ENCODE data around the gene DLGAP4.

The DLGAP4 gene, protein sequence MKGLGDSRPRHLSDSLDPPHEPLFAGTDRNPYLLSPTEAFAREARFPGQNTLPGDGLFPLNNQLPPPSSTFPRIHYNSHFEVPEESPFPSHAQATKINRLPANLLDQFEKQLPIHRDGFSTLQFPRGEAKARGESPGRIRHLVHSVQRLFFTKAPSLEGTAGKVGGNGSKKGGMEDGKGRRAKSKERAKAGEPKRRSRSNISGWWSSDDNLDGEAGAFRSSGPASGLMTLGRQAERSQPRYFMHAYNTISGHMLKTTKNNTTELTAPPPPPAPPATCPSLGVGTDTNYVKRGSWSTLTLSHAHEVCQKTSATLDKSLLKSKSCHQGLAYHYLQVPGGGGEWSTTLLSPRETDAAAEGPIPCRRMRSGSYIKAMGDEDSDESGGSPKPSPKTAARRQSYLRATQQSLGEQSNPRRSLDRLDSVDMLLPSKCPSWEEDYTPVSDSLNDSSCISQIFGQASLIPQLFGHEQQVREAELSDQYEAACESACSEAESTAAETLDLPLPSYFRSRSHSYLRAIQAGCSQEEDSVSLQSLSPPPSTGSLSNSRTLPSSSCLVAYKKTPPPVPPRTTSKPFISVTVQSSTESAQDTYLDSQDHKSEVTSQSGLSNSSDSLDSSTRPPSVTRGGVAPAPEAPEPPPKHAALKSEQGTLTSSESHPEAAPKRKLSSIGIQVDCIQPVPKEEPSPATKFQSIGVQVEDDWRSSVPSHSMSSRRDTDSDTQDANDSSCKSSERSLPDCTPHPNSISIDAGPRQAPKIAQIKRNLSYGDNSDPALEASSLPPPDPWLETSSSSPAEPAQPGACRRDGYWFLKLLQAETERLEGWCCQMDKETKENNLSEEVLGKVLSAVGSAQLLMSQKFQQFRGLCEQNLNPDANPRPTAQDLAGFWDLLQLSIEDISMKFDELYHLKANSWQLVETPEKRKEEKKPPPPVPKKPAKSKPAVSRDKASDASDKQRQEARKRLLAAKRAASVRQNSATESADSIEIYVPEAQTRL

DNA sequence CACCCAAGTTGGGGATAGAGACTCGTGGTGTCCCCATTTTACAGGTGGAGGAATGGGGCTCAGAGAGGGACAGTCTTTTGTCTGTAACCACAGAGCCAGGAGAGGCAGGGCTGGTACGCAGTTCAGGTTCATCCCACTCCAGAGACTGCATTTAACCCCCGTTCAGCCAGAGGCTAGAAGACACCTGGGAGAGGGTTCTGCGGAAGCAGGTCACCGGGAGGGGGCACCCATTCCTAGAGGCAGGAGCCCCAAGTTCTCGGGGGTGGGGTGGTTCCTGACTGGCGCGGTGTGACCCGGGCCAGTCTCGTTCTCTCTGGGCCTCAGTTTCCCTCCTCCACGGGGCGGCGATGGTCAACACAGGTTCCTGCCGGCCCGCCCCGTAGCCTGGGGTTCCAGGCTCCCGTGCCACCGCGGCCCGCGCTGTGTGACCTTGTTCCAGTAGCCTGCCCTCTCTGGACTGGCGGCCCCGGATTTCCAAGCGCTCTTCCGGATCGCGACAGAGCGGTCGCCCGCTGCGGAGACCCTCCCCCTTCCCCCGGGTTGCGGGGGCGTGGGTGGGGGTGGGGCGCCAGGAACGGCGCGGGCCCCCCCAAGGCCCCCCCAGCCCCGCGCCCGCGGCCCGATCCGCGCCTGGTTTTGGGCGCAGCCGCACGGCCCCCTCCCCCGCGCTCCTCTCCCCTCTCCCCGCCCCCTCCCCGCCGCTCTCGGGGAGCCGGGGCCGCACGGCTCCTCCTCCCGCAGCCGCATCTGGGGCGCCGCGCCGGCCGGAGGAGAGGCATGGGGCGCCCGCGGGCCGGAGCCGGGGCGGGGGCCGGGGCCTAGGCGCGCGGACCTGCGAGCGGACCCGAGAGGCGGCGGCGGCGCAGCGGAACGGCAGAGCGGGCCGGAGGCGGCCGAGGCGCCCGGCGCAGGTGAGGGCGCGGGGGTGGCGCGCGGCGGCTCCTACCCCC, at the start of gene DLGAP4:
DLGAP4 (plus strand) TSS at position 738 of the 950 bp plus-strand sequence. CDS start 125,379 bp downstream, outside the sequence.
- peak in 1 of 3 experiments; percentile 15 for DNase-seq (ENCODE audit: low read depth in 3 of 3)

DNA sequence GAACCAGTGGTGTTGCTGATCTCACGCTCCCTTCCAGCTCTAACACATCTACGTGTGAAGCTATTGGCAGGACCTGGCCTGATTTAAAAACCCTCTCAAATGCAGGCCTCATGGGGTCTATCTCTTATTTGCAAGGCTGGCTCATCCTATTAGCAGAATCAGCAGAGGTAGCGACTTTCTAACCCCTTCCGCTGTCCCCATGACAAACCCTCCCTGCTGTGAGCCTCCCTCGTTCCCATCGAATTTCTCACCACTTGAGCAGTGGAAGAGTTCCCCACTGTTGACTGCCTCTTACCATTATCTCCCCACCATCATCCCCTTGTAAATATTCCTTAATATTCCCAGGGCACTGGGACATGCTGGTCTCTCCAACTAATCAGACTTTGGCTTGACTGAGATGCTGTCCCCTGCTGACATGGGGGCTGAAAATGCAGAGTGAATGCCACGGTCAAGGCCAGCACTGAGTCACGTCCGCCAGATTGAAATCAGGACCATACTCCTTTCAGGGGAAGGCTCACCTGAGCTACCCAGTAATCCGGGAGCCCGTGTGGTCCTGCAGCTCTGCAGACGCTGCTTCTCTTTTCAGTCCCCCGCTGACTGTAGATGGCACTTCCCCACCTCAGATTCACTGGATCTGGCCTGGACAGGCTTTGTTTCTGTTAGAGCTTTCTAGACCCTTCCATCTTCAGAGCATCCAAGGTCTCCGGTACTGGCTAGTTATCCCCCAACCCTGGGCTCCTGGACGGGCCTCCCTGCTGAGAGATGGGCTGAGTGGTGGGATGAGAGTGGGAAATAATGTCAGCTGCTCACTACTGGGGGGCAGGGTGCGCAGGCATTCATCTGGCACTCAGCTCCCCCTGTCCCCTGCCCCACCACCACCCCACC, 46.7 kb upstream of the DLGAP4 start:
- DNase-seq (ENCODE audit: low read depth in 3 of 3): no peak

DNA sequence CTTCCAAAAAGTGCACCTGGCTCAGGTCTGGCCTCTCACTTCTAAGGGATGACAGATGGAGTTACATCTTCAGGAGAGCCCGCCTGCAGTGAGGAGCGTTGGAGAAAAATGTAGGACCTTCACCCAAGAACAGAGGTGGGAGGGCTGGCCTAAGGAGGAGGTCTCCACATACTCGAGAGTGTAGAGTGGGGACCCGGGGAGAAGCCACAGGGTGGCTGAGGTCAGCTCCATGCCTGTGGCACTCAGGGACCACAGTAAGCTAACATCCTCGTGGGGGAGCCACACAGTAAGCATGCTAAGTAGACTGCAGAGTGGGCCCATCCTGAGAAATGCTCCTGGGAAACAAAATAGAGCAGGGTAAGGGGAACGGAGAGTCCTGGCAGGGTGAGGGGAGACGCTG, 45.8 kb upstream of the DLGAP4 start:
- no peak for DNase-seq (ENCODE audit: low read depth in 3 of 3)

DNA sequence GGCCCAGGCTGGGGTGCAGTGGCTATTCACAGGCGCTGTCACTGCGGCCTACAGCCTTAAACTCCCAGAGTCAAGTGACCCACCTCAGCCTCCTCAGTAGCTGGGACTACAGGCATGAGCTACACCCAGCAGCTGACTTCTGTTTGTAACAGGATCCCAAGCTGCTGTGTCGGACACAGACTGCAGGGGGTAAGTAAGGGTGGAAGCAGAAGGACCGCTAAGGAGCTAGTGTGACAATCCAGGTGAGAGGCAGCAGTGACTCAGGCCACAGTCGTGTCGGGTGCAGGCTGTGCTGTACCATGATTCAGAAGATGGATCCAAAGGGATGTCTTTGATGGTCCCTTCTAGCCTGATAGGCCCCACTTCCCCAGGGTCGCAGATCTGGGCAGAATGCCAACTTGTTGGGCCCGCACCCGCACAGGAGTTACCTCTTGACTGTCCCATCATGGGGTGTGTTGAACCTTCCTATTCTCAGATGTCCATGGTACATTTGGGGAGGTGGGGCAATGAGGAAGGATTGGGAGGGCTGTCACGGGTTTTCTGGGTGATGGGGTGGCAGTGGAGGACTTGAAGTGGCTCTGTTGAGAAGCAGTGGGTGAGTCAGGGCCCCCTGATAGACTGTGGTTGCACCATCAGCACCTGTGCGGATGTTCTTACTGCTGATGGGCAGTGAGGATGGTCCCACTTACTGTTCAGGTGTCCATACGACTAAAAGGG, 44.6 kb upstream of the DLGAP4 start:
- DNase-seq (ENCODE audit: low read depth in 3 of 3): no peak

DNA sequence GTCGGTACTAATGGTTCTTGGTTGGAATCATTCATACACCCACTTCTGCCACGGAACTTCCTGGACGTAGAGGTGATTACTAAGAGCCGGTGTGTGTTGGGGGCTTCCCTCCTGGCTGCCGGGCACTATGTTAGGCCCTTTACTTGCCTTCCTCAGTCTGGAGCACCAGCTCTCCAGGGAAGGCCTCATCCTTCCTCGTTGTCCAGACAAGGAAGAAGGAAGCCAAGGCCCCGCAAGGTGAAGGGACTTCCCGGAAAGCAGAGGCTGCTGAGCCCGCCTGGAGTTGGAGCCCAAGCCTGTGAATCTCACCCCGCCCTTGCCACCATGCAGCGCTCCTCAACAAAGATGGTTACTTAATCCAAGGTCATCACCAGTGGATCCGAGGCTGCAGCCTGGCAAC, 43.7 kb upstream of the DLGAP4 start:
- no peak for DNase-seq (ENCODE audit: low read depth in 3 of 3)

DNA sequence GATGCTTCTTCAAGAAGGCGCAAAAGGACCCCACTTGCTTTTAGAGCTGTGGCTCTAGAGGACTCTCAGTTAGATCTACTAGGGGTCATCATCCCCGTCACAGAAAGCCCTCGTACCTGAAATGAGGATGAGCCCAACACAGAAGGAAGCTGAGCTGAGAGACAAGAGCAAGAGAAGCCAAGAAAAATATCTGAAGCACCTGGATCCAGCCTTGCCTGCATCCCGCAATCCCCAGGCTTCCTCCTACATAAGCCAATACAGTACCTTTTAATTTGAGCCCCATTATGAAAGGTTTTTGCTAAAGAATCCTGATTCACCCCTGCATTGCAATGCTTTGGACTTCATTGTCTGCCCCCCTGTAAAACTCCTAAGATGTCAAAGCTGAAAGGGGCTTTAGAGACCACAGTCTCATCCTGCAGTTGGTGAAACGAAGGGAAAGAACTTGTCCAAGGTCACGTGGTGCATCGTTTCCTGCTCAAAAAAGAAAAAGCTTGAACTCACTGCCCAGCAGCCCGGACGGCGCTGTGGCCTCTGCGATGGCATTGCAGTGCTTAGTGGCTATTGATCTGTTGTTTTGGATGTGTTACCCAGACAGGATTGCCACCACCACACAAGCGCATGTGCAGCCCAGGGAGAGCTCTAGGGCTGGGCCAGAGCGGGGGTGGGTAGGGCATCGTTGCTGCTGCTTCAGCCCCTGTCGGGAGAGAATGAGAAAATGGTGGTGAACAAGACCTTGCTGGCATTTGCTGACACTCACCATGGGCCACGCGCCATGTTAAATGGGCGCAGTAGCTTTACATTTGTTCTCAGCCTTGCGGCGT, 41.5 kb upstream of the DLGAP4 start:
- no peak for DNase-seq (ENCODE audit: low read depth in 3 of 3)

DNA sequence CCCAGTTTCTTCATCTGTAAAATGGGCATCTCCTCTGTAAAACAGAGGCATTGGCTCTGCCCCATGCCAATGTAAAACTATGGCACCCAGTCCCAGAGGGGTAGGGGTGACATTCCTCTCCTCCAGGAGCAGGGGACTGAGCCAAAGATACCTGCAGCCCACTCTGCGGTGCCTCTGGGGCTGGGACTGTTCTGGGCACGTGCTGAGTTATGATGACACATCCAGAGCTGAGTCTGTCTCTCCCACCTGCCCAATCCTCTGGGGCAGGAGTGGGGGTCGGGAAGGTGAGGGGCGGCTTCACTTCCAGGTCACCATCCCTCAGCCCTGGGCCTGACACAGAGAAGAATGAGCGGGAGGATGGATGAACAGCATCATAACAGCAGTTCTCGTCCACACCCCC, 40.0 kb upstream of the DLGAP4 start:
- DNase-seq (ENCODE audit: low read depth in 3 of 3): no peak

DNA sequence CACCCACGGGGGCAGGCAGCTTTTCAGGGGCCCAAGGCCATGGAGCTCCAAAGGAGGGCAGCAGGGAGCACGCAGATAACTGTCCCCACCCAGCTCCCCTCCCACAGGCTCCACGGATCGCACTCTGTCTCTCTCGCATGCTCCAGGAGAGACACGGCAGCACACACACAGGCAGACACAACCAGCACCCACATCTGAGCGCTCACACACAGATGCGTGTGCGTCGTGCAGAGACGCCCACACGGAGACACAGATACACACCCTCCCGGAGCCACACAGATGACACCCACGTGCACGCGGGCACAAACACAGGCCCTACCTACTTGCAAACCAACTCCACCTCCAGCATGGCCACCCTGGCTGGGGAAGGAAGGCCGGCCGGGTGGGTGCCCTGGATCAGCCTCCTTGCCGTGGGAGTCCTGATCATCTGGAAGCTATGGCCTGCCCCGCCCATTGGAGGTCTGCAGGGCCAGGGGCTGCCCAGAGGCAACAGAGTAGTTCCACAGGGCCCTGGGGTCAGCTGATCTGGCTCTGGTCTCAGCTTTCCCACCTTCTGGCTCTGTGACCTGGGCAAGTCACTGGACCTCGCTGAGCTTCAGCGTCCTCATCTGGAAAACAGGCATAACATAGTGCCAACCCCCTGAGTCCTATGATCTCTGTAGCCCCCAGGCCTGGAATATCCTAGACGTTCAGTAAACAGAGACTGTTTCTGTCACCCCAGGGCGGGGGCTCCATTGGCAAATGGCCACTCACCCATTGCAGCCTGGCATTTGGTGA, 38.3 kb upstream of the DLGAP4 start:
- DNase-seq (ENCODE audit: low read depth in 3 of 3): no peak

DNA sequence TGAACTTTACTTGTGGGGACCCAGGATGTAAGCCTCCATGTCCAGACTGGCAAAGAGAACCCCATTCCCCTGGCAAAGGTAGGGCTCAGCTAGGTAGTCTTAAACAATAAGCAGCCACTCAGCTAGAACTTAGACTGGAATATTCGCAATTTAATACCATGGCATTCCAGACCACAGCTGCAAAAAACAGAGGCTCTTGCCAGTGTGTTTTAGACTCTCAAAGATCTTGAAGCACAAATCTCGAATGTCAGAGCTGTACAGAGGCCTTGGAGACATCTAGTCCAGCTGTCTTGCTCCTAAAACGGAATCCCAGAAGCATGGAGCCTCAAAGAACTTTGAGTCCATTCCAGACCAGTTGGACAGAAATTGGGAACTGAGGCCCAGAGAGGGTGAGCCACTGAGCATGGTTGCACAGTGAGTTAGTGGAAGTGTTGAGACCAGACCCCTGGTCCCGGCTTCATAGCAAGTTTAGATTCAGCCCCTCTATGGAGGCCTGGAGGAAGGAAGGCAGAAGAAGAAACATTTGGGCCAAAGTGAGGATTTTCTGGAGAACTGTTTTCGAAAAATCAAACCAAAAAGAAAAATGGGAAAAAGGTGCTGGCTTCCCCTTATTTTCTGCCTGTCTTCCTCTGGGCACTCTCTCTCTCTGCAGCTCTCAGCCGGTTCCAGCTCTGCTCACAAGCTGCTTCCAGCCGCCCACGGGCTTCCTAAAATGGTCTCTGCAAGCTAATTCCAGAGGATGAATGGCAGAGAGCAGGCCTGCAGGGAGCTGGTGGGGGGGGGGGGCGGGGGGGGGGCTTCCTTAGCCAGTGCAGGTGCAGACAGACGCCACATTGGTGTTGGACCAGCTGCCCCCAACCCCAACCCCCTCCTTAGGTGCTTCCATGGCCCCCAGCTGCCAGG, 37.4 kb upstream of the DLGAP4 start:
- DNase-seq (ENCODE audit: low read depth in 3 of 3): no peak

DNA sequence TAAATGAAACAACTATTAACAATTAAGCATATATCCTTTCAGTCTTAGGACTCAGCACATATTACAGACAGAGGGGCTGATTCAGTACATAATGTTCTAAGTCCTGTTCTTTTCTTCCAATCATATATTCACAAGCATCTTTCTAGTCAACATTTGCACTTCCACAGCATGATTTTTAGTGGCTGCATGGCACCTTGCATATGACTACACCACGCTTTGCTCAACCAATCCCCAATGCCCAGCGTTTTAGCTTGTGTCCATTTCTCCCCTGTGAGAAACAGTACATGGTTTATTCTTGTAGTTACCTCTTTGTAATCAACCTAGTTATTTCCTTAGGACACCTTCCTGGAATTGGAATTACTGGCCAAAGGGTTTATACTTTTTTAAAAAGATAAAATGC, 36.6 kb upstream of the DLGAP4 start:
- DNase-seq (ENCODE audit: low read depth in 3 of 3): no peak

DNA sequence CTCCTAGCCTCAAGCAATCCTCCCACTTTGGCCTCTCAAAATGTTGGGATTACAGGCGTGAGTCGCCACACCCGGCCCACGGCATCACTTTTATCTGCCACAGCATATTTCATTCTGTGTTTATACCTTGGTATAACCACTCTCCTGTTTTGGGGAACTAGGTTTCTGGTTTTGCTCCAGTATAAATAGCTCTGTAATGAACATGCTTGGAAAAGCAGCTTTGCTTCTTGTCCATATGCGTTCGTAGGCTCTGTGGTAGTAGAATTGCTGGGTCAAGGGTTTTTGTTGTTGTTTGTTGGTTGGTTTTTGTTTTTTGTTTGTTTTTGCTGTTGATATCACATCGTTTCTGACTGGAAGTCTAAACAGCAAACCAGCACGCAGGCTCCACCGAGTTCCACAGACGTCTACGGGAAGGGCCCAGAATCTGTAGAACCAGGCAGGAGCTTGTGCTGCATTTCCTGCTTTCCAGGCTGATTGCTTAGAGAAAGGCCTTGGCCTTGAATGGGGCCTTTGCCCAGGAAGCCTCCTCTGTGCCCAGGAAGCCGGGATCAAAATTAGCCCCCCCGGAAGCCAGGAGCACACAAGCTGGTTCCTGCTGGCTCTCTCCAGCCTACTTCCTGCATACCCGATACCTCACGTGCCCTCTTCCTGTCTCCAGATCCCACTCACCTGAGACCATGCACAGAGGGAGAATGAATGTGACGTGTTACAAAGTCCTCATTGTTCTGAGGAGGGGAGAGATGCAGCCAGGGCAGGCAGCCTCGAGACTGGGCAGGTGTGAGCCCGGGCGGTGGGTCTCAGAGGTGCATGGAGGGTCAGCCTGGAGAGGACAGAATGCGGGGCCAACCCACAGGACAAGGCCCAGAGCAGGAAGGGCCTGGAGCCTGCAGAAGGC, 35.1 kb upstream of the DLGAP4 start:
- no peak for DNase-seq (ENCODE audit: low read depth in 3 of 3)

DNA sequence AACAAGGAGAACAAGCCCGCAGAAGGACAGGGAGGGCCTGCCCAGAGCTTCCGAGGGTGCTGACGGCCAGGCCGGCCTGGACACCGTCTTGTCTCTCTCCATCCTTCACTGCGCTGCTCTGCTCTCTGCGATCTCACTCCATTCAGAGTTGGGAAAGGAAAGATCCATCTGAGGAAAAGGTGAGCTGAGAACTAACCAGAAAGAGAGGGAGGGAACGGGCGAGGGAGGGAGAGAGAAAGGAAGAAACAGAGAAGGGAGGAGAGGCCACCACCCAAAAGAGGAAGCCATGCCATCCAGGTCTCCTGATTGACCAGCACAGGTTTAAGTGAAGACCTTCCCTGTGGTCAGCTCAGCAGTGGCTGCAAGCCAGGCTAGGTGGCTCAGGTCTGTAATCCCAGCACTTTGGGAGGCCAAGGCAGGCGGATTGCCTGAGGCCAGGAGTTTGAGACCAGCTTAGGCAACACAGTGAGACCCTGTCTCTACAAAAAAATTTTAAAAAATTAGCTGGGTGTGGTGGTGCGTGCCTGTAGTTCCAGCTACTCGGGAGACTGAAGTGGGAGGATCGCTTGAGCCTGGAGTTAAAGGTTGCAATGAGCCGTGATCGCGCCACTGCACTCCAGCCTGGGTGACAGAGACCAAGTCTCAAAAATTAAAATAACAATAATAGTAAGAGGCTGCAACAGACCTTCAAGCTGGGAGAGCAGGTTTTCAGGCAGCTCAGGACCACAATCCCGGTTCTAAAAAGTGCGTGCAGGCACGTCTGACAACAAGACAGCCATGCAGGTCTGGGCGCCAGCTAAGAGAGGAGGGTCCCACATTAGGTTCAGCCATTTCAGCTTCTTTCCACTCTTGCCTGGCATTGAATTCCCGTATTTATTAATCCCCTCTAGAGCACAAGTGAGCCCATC, 34.2 kb upstream of the DLGAP4 start:
- no peak for DNase-seq (ENCODE audit: low read depth in 3 of 3)

DNA sequence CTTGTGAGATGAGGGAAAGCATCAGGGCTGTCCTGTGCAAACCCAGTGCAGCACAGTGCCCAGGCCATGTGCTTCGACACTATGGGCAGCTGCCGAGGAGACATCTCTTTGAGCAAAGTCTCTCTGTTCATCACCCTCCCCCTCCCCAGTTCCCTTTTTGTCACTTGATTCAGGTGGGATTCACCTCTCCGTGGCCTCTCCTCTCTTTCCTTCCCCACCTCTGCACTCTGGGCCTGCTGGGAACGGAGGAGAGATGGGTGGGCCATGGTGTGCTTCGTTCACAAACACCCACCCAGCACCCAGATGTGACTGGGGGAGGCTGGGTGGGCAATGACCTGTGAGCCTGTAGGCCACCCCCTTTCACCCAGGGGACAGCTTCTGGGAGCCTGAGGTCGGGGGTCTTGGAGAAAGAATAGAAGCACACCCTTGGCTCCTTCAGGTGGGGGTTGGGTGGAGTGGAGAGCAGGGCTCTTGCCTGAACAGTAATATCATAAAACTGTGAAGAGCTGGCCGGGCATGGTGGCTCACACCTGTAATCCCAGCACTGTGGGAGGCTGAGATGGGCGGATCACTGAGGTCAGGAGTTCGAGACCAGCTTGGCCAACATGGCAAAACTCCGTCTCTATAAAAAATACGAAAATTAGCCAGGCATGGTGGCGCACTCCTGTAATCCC, 33.5 kb upstream of the DLGAP4 start:
- no peak for DNase-seq (ENCODE audit: low read depth in 3 of 3)

DNA sequence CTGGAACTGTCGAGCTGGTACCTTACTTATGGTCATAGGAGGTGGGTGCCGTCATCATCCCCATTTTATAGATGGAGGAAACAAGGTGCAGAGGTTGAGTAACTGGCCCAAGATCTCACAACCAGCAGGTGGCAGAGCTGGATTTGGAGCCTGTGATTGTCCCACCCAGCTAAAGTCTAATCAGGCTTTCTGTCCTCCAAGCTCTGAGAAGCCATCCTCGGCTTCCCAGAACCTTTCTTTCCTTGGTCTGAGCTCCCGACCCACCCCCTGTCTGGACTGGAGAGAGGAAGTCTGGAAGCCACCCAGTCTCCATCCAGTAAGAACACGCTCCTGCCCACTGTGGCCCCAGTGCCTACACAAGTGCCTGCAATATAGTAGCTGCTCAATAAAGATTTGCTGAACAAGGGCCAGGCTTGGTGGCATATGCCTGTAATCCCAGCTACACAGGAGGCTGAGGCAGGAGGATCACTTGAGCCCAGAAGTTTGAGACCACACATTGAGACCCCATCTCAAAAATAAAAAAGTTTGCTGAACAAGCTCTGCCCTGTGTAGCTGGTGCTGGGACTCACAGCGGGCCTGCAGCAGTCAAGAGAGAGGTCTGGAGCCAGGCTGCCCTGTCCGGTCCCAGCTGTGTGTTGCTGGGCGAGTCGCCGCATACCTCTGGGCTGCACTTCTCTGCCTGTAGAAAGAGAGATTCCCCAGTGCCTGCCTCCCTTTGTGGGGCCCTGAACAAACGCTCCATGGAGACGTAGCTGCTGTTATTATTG, 32.5 kb upstream of the DLGAP4 start:
- peak in 1 of 3 experiments; percentile 8 for DNase-seq (ENCODE audit: low read depth in 3 of 3)
